ENCODE measurements around the gene UBB. TPM values are rescaled to one million over a fixed set of nuclear protein-coding genes. Genes with fewer than 3 reads are reported as not detected.

UBB gene
- total RNA-seq, 1 experiment from 2014 or later: 1,609 TPM

DNA sequence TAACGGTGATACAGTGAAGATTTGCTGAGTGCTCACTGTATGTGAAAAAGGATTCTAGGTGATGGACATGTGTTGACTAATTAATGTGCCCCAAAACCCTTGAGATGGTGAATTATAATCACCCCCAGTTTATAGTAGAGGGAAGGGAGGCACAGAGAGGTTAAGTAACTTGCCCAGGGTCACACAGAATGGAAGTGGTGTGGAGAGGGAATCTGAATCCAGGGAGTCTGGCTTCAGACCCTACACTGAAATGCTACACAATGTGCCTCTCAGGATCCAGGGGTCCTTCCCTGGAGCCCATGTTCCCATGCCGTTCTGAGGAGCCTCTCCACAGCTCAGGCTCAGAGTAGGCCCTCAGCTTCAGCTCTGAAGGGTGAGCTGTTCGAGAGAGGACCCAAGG, 46.1 kb downstream of the UBB start:
- no peaks in the 10 kb centered on the region for H3K79me2 ChIP-seq (ENCODE audit: insufficient read depth, low read length)
- no CpG with 5 or more reads among the region's 3 CpGs for WGBS (ENCODE audit: extremely low coverage, insufficient read length, low lambda C conversion rate)
- H3K9me3 Mint-ChIP-seq: no peaks in the 10 kb centered on the region; a peak in 1 of 5 replicates

More for the DNA sequence above, 46.1 kb downstream of the UBB start:
- Histone ChIP-seq H3K56ac (ENCODE audit: insufficient read length, low read depth, low read length) (no peak overlapping the region), H3K27me3 (ENCODE audit: insufficient read depth, low read length) (no peaks in the 10 kb centered on the region), H3K9me3 (ENCODE audit: control insufficient read depth, low read depth, low read length) (no peaks in the 10 kb centered on the region), H2BK20ac (ENCODE audit: low read depth, low read length, poor library complexity, severe bottlenecking) (no peak overlapping the region), H3K18ac (ENCODE audit: insufficient read length, low read depth, low read length) (no peak overlapping the region), H3K14ac (ENCODE audit: insufficient read depth, low read length) (no peak overlapping the region), H2BK12ac (ENCODE audit: insufficient read length, low read depth, low read length) (no peak overlapping the region), H2AFZ (ENCODE audit: low read length) (no peak overlapping the region), H3K27ac (ENCODE audit: insufficient read length, low read depth, low read length) (no peak overlapping the region), H3K9ac (ENCODE audit: extremely low read depth, insufficient read length, low read length) (no peak overlapping the region), H2BK5ac (ENCODE audit: insufficient read length, low read length) (no peak overlapping the region), H2BK15ac (ENCODE audit: low read depth, low read length) (no peak overlapping the region), H2BK120ac (ENCODE audit: low read depth, low read length, poor library complexity, severe bottlenecking) (no peak overlapping the region), H3K4ac (ENCODE audit: low read depth, low read length) (no peak overlapping the region), H3K4me1 (ENCODE audit: insufficient read depth, low read length) (no peaks in the 10 kb centered on the region; the same call in 1 of the 2 replicates), H4K8ac (replicated peaks; ENCODE audit: insufficient read length, low read depth, low read length) (no peak overlapping the region), H3T11ph (ENCODE audit: low read length) (no peak overlapping the region), H3K79me1 (ENCODE audit: insufficient read depth, low read depth, low read length, poor library complexity, severe bottlenecking) (no peaks in the 10 kb centered on the region), H4K20me1 (ENCODE audit: control insufficient read depth, insufficient read depth, insufficient read length) (no peaks in the 10 kb centered on the region), H2AK5ac (ENCODE audit: insufficient read length, low read length) (no peak overlapping the region), H3K23me2 (ENCODE audit: insufficient read length, low read depth, low read length, poor library complexity, severe bottlenecking) (no peaks in the 10 kb centered on the region), H3K23ac (ENCODE audit: insufficient read length, low read depth, low read length) (no peak overlapping the region), H4K5ac (ENCODE audit: insufficient read length, low read depth, low read length) (no peak overlapping the region), H3K4me2 (ENCODE audit: insufficient read depth, insufficient read length, low read length) (no peak overlapping the region), H4K91ac (ENCODE audit: insufficient read length, low read depth, low read length) (no peak overlapping the region)
- peaks cover 4 to 5% of the 10 kb centered on the region in 2 experiments for H3K4me1 Mint-ChIP-seq
- peaks cover 2% of the 10 kb centered on the region for H3K27me3 Mint-ChIP-seq (ENCODE audit: low read depth)
- H3K36me3 Mint-ChIP-seq (ENCODE audit: insufficient read depth in 1 of 3, low read depth in 3 of 3): no peaks in the 10 kb centered on the region
- H3K27ac Mint-ChIP-seq: no peak overlapping the region
- no peak overlapping the region for H3K4me3 Mint-ChIP-seq
- TF ChIP-seq, protein P1, sequence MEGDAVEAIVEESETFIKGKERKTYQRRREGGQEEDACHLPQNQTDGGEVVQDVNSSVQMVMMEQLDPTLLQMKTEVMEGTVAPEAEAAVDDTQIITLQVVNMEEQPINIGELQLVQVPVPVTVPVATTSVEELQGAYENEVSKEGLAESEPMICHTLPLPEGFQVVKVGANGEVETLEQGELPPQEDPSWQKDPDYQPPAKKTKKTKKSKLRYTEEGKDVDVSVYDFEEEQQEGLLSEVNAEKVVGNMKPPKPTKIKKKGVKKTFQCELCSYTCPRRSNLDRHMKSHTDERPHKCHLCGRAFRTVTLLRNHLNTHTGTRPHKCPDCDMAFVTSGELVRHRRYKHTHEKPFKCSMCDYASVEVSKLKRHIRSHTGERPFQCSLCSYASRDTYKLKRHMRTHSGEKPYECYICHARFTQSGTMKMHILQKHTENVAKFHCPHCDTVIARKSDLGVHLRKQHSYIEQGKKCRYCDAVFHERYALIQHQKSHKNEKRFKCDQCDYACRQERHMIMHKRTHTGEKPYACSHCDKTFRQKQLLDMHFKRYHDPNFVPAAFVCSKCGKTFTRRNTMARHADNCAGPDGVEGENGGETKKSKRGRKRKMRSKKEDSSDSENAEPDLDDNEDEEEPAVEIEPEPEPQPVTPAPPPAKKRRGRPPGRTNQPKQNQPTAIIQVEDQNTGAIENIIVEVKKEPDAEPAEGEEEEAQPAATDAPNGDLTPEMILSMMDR (conservative IDR thresholded peaks at IDR 0.05): no peak
- no peak for DNase-seq
